CD4-positive, alpha-beta T cell treated with Interferon gamma for 1 hour (primary cell): ENCODE results near the gene DOCK7.
"Not testable (repeated sequence)": the region's sequence is repeated elsewhere in the genome, so short reads cannot be mapped to it uniquely, and the experiment has no call there.

Source experiments
- DNase-seq: peaks from one replicate; pipeline ENCODE4 v3.0.0-alpha.2; 2020

DOCK7 gene, protein sequence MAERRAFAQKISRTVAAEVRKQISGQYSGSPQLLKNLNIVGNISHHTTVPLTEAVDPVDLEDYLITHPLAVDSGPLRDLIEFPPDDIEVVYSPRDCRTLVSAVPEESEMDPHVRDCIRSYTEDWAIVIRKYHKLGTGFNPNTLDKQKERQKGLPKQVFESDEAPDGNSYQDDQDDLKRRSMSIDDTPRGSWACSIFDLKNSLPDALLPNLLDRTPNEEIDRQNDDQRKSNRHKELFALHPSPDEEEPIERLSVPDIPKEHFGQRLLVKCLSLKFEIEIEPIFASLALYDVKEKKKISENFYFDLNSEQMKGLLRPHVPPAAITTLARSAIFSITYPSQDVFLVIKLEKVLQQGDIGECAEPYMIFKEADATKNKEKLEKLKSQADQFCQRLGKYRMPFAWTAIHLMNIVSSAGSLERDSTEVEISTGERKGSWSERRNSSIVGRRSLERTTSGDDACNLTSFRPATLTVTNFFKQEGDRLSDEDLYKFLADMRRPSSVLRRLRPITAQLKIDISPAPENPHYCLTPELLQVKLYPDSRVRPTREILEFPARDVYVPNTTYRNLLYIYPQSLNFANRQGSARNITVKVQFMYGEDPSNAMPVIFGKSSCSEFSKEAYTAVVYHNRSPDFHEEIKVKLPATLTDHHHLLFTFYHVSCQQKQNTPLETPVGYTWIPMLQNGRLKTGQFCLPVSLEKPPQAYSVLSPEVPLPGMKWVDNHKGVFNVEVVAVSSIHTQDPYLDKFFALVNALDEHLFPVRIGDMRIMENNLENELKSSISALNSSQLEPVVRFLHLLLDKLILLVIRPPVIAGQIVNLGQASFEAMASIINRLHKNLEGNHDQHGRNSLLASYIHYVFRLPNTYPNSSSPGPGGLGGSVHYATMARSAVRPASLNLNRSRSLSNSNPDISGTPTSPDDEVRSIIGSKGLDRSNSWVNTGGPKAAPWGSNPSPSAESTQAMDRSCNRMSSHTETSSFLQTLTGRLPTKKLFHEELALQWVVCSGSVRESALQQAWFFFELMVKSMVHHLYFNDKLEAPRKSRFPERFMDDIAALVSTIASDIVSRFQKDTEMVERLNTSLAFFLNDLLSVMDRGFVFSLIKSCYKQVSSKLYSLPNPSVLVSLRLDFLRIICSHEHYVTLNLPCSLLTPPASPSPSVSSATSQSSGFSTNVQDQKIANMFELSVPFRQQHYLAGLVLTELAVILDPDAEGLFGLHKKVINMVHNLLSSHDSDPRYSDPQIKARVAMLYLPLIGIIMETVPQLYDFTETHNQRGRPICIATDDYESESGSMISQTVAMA (N-terminal part only)

DNA sequence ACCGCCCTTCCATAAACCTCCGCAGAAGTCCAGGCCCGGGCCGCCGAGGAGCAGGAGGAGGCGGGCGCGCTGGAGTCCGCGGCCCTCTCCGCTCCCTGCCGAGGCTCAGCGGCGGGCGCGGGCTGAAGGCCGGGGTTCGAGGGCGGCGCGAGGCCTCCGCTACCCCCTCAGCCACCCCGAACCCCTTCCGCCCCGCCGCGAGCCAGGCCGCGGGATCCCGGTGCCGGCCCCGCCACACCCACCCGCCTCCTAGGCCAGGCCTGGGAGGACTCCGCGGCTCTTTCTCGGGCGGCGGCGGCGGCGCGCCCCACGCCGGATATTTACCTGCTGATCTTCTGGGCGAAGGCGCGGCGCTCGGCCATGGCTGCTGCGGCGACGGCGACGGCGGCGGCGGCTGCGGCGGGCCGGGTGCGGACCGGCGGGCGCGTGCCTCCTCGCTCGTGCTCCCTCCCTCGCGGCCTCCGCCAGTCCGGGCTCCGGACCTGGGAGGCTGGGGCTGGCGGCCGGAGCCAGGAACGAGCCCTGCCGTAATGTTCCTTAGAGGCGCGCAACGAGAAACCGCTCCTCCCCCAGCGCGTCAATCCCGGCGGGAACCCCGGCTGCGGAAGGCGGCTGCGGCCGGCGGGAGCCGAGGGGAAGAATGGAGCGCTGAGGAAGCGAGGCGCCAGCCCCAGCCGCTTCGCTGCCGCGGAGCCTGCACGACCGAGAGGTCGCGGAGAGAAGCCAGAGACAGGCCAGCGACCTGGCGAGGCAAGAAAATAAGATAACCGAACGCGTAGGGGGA lies at the start of gene DOCK7:
Gene DOCK7, minus strand, starts transcription at position 484 of the 784 bp plus-strand sequence. Its CDS starts 122 bp downstream, at position 362.
- peak; percentile 34 for DNase-seq

DNA sequence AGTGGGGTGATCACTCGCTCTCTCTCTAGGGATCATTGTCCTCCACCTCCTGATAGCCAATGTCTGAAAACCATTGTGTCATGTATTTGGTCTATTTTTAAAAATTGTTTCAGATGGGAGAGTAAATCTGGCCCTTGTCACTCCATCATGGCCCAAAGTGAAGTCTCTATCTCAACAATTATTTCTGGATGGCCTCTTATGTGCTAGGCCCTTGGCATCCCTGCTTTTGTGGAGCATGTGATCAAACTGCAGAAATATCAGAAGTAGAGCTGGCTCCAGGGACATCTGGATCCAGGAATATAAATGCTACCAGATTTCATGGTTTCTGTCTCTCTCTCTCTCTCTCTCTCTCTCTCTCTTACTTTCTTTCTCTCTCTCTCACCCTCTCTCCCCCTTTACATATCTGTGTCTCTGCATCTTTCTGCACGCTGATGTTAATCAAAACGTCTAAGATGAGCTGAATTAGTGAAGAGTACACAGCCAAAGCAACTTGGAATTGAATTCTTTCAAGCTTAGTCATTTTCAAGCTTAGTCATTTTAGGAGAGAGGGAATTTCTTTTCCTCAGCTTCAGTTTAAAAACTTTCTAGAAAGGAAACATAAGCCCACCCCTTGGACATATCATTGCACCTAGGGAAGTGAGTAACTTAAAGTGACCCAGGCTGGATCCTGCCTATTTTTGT lies 47.4 kb upstream of the DOCK7 start:
- DNase-seq: no peak

DNA sequence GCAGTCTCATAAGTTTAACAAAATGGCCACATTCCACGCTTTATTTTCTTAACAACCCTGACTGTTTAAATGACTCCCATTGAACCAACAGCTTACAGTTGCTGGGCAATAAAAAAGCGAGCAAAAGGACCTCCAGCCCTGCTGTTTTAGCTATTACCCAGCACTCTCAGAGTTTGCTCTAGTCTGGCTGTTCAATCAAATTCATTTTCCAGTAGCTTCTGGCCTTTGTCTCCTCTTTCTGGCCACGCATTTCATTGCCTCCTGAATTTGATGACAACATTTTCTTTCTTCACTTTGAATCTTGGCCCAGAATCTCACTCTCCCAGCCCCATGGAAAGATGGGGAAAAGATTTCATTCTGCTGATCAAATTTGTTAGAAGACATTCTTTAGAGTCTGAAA lies 44.1 kb upstream of the DOCK7 start:
- no peak for DNase-seq

DNA sequence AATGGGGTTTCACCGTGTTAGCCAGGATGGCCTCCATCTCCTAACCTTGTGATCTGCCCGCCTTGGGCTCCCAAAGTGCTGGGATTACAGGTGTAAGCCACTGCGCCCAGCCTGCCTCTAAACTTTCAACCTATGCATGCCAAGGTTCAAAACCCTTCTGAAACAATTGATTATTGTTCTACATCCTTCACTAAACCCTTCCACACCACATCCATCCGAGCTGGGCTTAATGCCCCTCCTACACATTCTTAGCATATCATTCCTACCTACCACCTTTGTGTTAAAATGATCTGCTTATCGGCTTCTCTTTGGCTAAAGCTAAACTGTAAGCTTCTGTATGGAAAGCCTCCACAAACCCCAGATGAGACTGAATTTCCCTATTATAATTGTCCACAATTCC lies 40.8 kb upstream of the DOCK7 start:
- DNase-seq: no peak

DNA sequence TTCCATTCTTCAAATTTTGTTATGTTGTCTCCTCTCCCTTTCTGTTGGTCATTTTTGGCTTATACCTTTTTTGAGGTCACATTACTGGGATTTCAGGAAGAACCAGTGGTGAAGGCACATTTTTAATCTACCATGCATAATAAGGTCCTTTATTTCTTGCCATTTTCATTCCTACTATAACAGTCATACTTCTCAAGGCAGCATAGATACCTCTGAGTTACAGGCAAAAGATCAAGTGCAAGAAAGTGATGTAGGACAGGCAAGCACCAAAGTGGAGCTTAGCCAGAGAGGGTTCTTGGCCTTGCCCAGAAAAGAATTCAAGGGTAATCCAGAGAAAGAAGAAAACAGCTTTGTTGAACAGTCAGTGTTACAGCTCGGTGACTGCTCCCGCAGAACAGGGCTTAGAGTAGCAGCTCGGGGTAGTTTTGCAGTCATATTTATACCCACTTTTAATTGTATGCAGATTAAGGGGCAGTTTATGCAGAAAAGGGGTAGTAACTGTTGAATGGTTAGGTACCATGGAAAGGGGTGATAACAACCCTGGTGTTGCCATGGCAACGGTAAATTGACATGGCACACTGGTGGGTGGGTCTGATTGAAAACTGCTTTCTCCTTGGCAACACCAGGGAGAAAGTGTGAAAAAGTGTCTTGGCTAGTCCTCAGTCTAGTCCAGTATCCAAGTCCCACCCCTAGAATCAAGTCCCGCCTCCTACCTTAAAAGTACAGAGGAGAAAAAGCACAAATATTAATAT lies 39.6 kb upstream of the DOCK7 start:
- DNase-seq: no peak

DNA sequence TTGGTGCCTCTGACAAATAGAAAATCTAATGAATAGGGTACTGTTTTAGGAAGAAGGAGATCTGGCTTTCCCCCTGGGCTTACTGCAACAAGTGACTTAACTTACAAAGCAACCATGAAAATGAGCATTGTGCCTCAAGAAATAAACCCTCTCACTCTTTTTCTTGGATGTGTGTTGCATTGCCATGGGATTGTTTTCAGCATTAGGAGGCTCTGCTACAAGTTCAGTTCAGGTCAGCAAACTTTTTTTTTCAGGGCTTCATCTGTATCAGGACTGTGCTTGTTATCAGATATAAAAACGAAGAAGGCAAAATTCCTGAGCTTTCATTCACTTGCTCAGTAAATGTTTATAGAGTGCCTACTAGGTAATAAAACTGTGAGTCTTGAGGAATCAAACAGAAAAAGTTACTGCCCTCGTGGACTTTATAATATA lies 37.8 kb upstream of the DOCK7 start:
- no peak for DNase-seq

DNA sequence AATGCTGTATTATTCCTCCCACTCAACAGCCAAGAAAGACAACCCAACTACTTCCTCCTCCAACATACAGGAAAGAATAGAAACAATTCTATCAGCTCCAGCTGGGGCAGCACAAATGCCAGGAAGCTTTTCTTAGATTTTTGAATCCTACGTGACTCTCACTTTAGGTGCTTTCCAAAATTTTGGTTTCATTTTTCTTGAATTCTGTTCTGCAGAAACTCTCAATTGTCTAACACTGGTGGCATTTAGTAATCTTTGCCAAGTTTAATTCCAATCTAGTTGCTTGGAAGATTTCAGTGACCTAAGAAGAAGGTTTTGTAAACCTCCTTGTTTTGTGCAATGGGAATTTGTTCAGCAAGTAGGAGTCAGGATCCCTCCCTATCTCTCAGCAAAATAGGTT lies 37.1 kb upstream of the DOCK7 start:
- no peak for DNase-seq

DNA sequence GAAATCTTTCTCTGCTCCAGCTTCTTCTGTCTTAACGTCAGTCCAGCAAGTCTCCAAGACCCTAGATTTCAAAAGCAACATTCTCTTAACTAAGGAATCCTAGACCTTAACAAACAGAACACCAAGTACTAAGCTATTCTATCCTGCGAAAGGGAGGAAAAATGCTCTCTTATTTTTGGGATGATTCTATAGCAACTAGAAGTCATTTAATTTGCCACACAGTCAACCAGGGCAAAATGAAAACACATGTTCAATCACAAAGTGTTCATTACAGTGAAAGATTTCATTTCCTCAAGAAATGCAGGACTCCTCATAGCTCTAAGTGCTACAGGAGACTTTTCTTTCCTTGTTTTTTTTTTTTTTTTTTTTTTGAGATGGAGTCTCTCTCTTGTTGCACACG lies 36.2 kb upstream of the DOCK7 start:
- no peak for DNase-seq

DNA sequence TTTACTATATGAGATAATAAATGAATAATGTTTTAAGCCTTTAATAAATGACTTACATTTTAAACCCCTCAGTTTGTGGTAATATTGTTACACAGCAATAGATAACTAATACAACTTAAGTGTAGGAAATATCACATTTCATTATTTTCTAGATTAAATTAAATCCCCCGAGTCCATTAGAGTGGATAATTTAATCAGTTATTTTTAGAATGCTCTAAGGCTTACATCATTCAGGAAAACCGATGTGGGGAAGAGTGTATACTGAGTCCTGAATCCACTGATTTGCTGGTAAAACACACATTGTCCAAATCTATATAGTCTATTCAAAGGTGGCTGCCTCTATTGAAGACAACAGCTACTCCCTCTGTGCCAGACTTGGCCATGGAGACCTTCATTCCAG lies 35.7 kb upstream of the DOCK7 start:
- no peak for DNase-seq

DNA sequence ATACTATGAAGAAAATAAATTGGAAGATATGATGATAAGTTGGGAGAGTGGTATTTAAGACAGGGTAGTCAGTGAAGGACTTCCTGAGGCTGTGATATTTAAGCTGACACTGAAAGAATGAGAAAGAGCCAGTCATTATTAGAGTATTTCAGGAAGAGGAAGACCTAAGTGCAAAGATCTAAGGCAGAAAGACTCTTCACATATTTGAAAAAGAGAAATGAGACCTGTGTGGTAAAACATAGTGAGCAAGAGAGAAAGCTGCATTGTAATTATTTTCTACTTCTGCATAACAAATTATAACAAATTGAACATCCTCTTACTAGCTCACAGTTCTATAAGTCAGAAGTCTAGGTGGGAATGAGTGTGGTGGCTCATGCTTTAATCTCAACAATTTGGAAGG lies 34.6 kb upstream of the DOCK7 start:
- no peak for DNase-seq

DNA sequence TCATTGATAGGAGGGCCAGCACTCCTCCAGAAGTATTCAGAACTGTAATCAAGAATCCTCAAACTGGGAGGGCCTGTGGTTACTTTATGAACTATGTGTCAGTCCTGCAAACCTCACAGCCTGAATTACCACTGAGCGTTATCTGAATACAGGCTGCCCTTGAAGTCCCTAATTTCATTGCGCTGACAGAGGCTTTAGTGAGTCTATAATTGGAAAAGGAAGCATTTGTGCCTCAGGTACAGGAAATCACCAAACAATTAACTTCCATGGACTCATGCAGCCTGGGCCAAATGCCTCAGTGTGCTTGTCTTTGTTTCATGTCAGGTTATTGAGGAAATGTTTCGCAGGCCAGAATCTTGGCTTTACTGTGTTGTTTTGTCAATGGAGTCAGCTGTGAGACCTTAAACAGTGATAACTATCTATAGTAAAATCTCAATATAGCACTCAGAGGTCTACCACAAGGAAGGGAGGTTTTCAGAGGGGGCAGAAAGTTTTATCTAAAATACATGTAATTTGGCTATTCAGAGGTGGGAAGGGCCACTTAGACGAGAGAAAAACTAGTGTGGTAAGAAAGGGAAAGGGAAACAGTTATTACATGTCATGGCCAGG lies 32.9 kb upstream of the DOCK7 start:
- DNase-seq: no peak

DNA sequence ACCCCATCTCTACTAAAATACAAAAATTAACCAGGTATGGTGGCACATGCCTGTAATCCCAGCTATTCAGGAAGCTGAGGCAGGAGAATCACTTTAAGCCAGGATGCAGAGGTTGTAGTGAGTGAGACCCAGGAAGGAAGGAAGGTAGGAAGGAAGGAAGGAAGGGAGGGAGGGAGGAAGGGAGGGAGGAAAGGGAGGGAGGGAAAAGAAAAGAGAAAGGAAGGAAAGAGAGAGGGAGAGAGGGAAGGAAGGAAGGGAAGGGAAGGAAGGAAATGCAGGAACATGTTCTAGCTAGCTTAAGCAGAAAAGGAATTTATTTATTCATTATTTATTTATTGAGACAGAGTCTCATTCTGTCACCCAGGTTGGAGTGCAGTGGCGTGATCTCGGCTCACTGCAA lies 30.2 kb upstream of the DOCK7 start:
- DNase-seq: not testable (repeated sequence)

DNA sequence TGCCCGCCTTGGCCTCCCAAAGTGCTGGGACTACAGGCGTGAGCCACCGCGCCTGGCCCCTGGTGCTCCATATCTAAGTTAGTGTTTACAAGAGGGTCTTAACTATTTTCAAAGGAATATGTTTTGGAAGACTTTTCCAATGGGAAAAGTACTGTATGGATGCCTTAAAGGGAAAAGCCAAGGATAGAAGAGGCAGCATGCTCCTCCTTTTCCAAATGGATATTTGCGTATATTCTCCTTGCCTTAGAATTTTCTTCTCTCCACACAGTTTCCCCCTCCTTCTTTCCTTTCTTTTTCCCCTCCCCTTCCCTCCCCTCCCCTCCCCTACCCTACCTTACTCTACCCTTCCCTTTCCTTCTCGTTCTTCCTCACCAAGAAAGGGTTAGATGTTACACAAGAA lies 29.3 kb upstream of the DOCK7 start:
- DNase-seq: no peak

DNA sequence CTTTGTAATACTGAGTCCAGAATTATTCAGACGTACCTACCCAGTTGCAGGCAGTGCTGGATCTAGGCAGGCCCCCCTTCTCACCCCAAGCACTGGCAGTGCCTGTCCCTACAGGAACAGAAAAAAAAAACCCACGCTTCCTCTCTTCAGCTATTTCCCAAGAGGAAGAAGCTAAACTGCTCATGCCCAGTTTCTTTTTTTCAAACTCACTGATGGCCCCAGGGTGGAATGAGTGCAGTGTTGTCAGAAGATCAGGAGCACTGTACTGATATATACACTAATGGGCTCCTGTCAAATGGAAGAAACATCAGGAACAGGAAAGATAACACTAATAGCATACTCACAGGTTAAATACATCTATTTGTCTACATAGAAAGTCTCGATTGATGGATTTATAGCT lies 28.2 kb upstream of the DOCK7 start:
- no peak for DNase-seq

DNA sequence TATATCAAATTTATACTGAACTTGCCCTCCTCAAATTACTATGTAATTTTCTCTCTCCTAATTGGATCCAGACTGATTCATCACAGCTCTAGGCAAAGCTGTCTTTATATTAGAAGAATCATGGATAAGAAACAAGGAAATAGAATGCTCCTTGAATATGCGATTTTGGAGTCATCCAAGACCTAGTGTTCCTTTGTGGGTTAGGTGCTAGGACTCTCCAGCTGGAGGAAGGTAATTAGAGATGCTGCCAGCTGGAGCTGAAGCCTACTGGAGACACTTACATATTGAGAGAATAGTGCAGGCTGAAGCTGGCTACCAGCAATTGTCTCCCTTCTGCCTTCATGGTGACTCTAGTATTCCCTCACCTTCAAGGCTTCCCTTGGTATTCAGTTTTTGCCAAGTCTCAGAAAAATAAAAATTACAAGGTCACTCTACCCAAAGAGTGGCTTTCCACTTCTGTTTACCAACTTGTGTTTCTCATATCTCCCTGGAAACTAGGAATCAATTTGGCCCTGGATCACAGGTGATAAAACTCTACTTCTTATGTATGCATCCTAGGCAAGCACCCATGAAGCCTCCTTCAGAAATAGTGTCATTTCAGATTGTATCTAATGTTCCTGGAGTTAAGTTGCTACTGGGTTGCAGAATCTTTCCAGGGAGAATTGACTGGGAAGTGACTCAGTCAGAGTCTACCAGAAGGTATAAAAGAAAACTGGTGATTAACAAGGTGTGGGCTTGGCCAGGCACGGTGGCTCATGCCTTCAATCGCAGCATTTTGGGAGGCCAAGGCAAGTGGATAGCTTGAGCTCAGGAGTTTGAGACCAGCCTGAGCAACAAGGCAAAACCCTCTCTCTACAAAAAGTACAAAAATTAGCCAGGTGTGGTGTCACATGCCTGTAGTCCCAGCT lies 24.4 kb upstream of the DOCK7 start:
- DNase-seq: no peak

DNA sequence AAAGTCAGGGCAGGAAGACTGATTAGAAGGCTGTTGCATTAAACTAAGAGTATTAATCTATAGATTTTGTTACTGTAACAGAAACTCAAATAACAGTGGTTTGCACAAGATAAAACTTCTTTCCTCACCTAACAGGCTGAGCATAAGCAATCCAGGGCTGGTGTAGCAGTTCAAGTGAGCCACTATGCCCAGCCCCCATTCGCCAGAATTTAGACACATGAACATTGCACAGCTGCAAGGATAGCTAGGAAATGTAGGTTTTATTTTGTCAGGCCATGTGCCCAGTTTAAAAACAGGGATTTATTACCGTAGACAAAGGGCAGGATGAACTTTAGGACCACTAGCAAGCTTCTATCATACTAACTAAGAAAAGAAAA lies 19.5 kb upstream of the DOCK7 start:
- no peak for DNase-seq

DNA sequence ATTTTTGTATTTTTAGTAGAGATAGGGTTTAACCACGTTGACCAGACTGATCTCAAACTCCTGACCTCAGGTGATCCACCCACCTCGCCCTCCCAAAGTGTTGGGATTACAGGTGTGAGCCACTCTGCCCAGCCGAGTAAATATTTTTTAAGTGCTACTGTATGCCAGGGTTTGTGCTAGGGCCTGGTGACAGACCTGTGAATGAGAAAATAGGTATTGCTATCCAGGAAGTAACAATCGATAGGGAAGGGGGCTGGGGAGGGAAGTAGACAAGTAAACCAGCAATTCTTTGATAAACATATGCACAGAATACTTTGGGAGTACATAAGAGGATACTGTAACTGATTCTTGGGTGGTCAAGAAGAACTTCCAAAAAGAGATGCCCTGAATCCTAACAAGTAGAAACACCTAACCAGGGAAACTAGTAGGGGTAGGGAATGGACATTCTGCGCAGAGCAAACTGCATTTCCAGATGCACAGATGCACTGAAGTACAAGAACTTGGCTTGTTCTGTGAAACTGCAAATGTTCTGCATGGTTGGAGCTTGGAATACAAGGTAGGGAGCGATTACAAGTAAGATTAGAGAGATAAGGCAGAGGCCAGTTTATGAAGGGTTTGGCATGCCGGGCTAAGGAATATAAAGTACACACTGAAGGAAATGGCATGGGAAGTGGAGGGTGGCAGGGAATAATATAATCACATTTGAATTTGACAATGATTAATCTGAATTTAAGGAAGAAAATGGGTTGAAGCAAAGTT lies 19.0 kb upstream of the DOCK7 start:
- no peak for DNase-seq

DNA sequence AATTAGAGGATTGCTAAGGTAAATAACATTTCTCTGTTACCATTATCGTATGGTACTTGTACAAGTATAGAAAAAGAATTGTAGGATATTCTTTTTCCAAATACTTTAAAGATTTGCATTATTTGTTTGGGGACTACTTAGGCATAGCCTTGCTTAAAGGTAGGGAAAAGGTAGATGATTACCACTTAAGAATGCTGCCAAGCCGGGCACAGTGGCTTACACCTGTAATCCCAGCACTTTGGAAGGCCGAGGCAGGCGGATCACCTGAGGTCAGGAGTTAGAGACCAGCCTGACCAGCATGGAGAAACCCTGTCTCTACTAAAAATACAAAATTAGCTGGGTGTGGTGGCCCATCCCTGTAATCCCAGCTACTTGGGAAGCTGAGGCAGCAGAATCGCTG lies 10.0 kb upstream of the DOCK7 start:
- not testable (repeated sequence) for DNase-seq

DNA sequence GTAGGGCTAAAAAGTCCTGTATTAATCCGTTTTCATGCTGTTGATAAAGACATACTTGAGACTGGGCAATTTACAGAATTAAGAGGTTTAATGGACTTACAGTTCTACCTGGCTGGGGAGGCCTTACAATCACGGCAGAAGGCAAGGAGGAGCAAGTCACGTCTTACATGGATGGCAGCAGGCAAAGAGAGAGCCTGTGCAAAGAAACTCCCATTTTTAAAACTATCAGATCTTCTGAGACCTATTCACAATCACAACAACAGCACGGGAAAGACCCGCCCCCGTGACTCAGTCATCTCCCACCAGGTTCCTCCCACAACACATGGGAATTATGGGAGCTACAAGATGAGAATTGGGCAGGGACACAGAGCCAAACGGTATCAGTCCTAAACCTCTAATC lies 6.3 kb upstream of the DOCK7 start:
- DNase-seq: not testable (repeated sequence)
